Activated effector memory CD4-positive, alpha-beta T cell treated with Interleukin-2 at 50 U/mL for 16 hours (primary cell): Measurements from ENCODE around the gene PCDHGA1.

Source experiments
- DNase-seq: peaks from one replicate; pipeline ENCODE4 v3.0.0-alpha.2; 2020

The PCDHGA1 gene

GRCh38 chr5:141476132-141476911, 146.0 kb downstream of the PCDHGA1 start:
- DNase-seq, result no peak

DNA sequence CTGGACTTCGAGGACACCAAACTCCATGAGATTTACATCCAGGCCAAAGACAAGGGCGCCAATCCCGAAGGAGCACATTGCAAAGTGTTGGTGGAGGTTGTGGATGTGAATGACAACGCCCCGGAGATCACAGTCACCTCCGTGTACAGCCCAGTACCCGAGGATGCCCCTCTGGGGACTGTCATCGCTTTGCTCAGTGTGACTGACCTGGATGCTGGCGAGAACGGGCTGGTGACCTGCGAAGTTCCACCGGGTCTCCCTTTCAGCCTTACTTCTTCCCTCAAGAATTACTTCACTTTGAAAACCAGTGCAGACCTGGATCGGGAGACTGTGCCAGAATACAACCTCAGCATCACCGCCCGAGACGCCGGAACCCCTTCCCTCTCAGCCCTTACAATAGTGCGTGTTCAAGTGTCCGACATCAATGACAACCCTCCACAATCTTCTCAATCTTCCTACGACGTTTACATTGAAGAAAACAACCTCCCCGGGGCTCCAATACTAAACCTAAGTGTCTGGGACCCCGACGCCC, 146.8 kb downstream of the PCDHGA1 start:
- no peak for DNase-seq

DNA sequence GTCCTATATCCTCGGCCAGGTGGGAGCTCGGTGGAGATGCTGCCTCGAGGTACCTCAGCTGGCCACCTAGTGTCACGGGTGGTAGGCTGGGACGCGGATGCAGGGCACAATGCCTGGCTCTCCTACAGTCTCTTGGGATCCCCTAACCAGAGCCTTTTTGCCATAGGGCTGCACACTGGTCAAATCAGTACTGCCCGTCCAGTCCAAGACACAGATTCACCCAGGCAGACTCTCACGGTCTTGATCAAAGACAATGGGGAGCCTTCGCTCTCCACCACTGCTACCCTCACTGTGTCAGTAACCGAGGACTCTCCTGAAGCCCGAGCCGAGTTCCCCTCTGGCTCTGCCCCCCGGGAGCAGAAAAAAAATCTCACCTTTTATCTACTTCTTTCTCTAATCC, 147.5 kb downstream of the PCDHGA1 start:
- no peak for DNase-seq

DNA sequence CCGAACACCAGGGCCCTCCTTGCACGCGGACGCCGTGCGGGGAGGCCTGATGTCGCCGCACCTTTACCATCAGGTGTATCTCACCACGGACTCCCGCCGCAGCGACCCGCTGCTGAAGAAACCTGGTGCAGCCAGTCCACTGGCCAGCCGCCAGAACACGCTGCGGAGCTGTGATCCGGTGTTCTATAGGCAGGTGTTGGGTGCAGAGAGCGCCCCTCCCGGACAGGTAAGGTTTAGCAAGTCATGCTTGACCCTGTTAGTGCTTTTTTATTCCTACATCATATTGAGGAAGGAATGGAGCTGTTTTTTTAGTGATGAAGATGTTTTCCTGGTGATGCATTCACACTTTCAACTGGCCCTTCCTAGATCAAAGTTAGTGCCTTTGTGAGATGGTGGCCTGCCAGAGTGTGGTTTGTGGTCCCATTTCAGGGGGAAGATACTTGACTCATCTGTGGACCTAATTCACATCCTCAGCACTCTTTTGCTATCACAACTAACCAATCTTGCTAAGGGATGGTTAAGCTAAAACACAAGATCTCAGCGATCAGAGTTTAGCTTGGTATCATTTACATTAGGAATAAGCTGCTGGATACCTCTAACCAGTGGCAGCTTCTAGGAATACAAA, 148.1 kb downstream of the PCDHGA1 start:
- no peak for DNase-seq

GRCh38 chr5:141479776-141480175, 149.5 kb downstream of the PCDHGA1 start:
- DNase-seq, result no peak

- DNase-seq, result no peak
Observed at GRCh38 chr5:141483902-141484301, 153.6 kb downstream of the PCDHGA1 start.

- no peak for DNase-seq
Observed at GRCh38 chr5:141484310-141484640, 154.0 kb downstream of the PCDHGA1 start.

GRCh38 chr5:141484641-141485311, 154.5 kb downstream of the PCDHGA1 start, which contains the start of gene PCDHGC4:
Gene PCDHGC4 (plus strand): TSS chr5:141485030. CDS start chr5:141485174, 144 bp downstream.
- no peak for DNase-seq

DNA sequence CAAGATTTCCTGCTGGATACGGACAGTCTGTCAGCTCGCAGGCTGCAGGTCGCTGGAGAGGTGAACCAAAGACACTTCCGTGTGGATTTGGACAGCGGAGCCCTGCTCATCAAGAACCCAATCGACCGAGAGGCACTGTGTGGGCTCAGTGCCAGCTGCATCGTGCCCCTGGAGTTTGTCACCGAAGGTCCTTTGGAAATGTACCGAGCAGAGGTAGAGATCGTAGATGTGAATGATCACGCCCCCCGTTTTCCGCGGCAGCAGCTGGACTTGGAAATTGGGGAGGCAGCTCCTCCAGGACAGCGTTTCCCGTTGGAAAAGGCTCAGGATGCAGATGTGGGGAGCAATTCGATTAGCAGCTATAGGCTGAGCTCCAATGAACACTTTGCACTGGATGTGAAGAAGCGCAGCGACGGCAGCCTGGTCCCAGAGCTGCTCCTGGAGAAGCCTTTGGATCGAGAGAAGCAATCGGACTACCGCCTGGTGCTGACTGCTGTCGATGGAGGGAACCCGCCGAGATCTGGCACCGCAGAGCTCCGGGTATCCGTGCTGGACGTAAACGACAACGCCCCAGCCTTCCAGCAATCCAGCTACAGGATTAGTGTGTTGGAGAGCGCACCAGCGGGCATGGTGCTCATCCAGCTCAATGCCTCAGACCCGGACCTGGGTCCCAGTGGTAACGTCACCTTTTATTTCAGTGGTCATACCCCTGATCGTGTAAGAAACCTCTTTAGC, 155.2 kb downstream of the PCDHGA1 start:
- DNase-seq, result no peak

GRCh38 chr5:141486091-141486490, 155.8 kb downstream of the PCDHGA1 start:
- no peak for DNase-seq

- no peak for DNase-seq
Observed at GRCh38 chr5:141487131-141487530, 156.8 kb downstream of the PCDHGA1 start.

DNA sequence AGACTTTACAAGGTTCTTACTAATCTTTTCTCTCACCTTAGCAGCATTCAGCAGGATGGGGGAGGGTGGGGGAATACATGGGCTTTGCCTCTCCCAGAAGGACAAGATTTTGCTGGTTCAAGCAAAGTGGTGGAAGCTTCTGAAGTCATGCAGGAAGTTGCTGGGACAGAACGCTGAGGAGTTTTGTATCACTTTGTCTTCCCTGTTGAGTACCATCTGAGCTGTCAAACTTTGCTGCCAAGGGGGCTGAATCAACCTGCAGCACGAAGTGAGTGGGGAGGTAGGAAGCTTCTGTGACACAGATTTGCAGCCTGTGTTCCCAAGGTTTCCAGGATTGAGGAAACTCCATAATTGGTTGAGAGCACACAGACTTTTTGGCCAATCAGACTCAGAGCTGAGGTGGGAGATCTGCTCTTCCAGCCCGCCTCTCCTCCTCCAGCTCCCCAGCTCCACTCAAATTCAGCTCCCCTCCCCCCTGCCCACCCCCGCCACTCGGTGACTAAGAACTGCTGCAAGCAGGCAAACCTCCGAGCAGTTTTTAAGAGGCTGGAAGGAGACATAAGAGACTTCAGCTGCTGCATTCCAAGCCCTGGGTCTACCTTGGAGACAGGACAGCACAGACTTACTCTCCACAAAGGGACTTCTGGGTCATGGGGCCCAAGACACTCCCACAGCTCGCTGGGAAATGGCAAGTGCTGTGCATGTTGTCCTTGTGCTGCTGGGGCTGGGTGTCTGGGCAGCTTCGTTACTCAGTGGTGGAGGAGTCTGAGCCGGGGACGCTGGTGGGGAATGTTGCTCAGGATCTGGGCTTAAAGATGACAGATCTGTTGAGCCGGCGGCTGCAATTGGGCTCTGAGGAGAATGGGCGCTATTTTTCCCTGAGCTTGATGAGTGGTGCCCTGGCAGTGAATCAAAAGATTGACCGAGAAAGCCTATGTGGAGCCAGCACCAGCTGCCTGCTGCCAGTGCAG, 158.6 kb downstream of the PCDHGA1 start, which contains the start of gene PCDHGC5:
PCDHGC5 (plus strand) TSS at position 491 of the 971 bp plus-strand sequence; CDS start at position 651, 160 bp downstream.
- no peak for DNase-seq

DNA sequence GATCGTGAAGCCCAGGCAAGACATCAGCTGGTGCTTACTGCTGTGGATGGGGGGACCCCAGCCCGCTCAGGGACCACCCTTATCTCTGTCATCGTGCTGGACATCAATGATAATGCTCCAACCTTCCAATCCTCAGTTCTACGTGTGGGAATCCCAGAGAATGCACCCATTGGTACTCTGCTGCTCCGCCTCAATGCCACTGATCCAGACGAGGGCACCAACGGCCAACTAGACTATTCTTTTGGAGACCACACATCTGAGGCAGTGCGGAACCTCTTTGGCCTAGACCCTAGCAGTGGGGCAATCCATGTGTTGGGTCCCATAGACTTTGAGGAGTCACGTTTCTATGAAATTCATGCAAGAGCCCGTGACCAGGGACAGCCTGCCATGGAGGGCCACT, 159.5 kb downstream of the PCDHGA1 start:
- no peak for DNase-seq

GRCh38 chr5:141490271-141490670, 160.0 kb downstream of the PCDHGA1 start:
- no peak for DNase-seq

- no peak for DNase-seq
Observed at GRCh38 chr5:141490771-141491170, 160.5 kb downstream of the PCDHGA1 start.

GRCh38 chr5:141491323-141492167, 161.2 kb downstream of the PCDHGA1 start:
- no peak for DNase-seq

DNA sequence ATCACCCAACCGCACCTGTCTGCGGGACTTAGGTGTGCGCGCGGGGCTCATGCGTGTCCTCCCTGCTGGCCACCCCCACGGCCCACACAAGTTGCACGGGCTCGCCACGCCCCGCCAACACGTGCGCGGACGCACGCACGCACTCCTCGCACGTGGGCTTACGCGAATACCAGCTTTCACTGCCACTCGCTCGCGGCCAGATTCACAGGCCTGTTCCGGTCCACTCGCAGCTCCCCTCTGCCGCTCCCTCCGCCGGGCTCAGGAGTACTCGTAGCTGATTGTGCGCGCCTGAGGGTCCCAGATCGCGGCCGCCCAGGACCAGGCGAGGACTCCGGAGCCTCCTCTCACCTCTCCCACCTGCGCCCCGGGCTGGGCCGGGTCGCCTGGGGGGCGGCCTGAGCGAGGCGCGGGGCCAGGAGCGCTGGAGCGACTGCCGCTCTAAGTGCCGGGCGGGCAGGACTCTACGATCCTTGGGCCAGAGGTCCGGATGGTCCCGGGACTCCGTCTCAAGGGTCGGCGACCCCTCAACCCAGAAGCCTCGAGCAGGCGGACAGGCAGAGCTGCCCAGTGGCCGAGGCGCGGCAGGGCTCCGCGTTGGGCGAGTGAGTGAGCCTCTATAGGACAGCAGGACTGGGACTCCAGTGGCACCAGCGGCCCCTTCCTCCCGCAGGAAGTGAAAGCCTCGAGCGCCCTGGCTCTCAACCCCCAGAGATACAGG, 162.0 kb downstream of the PCDHGA1 start:
- DNase-seq, result no peak

DNA sequence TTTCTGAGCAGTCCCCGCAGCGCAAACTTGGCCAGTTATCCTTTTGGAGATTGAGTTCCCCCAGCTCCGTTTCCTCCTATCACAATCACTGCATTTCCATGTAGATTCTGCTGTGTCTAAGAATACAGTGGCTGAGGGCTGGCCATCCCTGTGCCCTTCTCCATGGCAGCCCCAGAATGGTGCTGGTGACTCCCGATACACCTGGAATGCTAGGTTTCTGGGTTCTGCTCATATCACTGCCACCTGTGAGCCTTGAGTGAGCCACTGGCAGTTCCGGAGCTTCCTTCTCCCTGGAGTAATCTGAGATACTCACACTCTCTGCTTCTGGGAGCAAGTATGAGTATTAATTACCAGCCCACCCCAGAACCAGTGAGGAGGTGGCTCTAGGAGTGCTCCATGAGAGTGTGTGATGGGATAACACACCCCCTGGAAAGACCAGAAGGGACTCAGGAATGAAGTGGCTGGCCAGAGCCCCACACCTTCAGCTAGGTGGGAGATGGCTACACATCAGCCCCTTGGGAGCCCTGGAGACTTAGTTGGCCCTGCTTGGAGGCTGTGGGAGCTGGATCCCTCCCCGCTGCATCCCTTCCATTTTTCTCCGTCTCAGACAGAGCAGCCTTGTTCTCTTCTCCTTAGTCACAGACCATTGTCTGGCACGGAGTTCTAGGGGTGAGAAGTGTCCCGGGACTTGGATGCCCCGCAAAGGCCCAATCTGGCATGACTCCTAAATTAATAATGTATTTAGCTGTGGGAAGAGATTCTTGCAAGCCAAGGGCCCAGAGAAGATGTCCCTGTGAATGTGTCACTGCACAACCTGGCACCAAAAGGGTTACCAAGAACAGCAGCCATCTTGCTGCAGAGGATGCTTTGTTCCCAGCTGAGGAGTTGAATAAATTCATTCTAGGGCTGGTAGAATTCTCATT, 163.4 kb downstream of the PCDHGA1 start:
- DNase-seq, result no peak
